DND-41 (cell line): ENCODE measurements around the gene CHTF18.
A peak's percentile ranks its signal among the peaks of the same experiment; 100 is the strongest.

Experiments
- EZH2 ChIP-seq: IDR thresholded peaks from 3 replicates; pipeline ENCODE4 v1.6.1; 2012; ENCODE audit warnings: borderline replicate concordance, low read depth, mild to moderate bottlenecking, moderate library complexity, low read length, inconsistent platforms; ENCODE audit not compliant: severe bottlenecking
- TF ChIP-seq, protein P1 (sequence below): IDR thresholded peaks from 2 replicates; pipeline ENCODE4 v1.5.1; 2012; ENCODE audit warnings: borderline replicate concordance, low read length, moderate library complexity, mild to moderate bottlenecking; ENCODE audit not compliant: poor library complexity, severe bottlenecking; ENCODE audit errors: extremely low read depth

- TF ChIP-seq, protein P1, sequence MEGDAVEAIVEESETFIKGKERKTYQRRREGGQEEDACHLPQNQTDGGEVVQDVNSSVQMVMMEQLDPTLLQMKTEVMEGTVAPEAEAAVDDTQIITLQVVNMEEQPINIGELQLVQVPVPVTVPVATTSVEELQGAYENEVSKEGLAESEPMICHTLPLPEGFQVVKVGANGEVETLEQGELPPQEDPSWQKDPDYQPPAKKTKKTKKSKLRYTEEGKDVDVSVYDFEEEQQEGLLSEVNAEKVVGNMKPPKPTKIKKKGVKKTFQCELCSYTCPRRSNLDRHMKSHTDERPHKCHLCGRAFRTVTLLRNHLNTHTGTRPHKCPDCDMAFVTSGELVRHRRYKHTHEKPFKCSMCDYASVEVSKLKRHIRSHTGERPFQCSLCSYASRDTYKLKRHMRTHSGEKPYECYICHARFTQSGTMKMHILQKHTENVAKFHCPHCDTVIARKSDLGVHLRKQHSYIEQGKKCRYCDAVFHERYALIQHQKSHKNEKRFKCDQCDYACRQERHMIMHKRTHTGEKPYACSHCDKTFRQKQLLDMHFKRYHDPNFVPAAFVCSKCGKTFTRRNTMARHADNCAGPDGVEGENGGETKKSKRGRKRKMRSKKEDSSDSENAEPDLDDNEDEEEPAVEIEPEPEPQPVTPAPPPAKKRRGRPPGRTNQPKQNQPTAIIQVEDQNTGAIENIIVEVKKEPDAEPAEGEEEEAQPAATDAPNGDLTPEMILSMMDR: peak; percentile 14
- no peak for TF ChIP-seq EZH2
These were observed 42.7 kb upstream of the CHTF18 start for GRCh38 chr16:745739-746138.
